ENCODE data around the gene STH. TPM values are rescaled to one million over a fixed set of nuclear protein-coding genes. Genes with fewer than 3 reads are reported as not detected.
A peak's percentile ranks its signal among the peaks of the same experiment; 100 is the strongest.
"Not testable (repeated sequence)": the region's sequence is repeated elsewhere in the genome, so short reads cannot be mapped to it uniquely, and the experiment has no call there.

Gene STH
- total RNA-seq, 1 donor from 2014 or later, result not detected

DNA sequence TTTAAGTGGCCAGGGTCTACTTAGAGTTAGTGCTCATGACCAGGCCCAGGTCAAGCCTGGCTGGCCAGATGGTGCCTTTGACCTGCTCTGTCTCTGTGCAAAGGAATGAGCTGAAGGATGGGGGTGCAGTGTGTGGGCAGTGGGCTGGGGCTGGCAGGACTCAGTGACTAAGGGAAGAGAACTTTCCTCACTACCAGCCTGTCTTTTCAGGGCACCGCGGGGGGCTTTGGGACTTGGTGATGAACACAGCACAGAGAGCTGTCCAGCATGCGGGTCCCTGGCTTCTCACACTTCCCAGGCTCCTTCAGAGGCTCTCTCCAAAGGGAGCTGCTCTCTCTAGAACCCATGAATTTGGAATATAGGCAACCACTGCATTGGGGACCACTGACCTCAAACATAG, 43.0 kb upstream of the STH start:
- Histone ChIP-seq H3K9me3 (ENCODE audit: low read depth) (no peaks in the 10 kb centered on the region), H2AFZ (replicated peaks) (no peak overlapping the region), H3K79me2 (ENCODE audit: low read depth) (no peaks in the 10 kb centered on the region), H3K4me2 (no peak overlapping the region), H3K27ac (no peak overlapping the region), H3K9ac (no peak overlapping the region), H3K4me3 (no peak overlapping the region), H3K4me1 (no peaks in the 10 kb centered on the region), H4K20me1 (ENCODE audit: low read depth) (no peaks in the 10 kb centered on the region), H3K36me3 (no peaks in the 10 kb centered on the region), H3F3A (ENCODE audit: low read depth) (no peaks in the 10 kb centered on the region), H3K27me3 (peaks cover under 1% of the 10 kb centered on the region)
- Mint-ChIP-seq H3K4me1 (peaks cover under 1% of the 10 kb centered on the region), H3K27me3 (ENCODE audit: insufficient read depth, low read depth) (no peaks in the 10 kb centered on the region), H3K27ac (no peak overlapping the region), H3K9me3 (no peaks in the 10 kb centered on the region), H3K4me3 (no peak overlapping the region), H3K36me3 (no peaks in the 10 kb centered on the region)
- TF ChIP-seq, protein P1, sequence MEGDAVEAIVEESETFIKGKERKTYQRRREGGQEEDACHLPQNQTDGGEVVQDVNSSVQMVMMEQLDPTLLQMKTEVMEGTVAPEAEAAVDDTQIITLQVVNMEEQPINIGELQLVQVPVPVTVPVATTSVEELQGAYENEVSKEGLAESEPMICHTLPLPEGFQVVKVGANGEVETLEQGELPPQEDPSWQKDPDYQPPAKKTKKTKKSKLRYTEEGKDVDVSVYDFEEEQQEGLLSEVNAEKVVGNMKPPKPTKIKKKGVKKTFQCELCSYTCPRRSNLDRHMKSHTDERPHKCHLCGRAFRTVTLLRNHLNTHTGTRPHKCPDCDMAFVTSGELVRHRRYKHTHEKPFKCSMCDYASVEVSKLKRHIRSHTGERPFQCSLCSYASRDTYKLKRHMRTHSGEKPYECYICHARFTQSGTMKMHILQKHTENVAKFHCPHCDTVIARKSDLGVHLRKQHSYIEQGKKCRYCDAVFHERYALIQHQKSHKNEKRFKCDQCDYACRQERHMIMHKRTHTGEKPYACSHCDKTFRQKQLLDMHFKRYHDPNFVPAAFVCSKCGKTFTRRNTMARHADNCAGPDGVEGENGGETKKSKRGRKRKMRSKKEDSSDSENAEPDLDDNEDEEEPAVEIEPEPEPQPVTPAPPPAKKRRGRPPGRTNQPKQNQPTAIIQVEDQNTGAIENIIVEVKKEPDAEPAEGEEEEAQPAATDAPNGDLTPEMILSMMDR (IDR thresholded peaks at IDR 0.05), result no peak
- TF ChIP-seq EZH2 (IDR thresholded peaks at IDR 0.05) (no peak), EZH2phosphoT487 (IDR thresholded peaks at IDR 0.05) (no peak)
- DNase-seq (ENCODE audit: low spot score), result peak; percentile 18

DNA sequence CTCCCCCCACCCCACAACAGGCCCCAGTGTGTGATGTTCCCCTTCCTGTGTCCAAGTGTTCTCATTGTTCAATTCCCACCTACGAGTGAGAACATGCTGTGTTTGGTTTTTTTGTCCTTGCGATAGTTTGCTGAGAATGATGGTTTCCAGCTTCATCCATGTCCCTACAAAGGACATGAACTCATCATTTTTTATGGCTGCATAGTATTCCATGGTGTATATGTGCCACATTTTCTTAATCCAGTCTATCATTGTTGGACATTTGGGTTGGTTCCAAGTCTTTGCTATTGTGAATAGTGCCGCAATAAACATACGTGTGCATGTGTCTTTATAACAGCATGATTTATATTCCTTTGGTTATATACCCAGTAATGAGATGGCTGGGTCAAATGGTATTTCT, 42.3 kb upstream of the STH start:
- H3K4me1 Mint-ChIP-seq, H3K27me3 ChIP-seq, H3K4me1 ChIP-seq: not testable (repeated sequence)

DNA sequence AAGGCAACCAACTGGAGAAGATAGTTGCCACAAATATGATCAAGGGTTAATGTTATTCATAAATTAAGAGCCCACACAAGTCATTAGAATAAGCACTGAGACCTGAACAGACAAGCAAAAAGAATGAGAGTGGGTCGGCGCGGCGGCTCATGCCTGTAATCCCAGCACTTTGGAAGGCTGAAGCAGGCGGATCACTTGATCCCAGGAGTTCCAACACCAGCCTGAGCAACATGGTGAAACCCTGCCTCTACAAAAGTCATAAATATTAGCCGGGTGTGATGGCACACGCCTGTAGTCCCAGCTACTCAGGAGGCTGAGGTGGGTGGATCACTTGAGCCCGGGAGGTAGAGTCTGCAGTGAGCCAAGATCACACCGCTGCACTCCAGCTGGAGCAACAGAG, 40.7 kb upstream of the STH start:
- no peak for TF ChIP-seq EZH2 (IDR thresholded peaks at IDR 0.05)
- TF ChIP-seq, protein P1 (IDR thresholded peaks at IDR 0.05), result no peak
- TF ChIP-seq EZH2phosphoT487 (IDR thresholded peaks at IDR 0.05), result no peak
- no peak overlapping the region for H3K27ac Mint-ChIP-seq
- H3K36me3 Mint-ChIP-seq, result no peaks in the 10 kb centered on the region

More for the DNA sequence above, 42.3 kb upstream of the STH start:
- not testable (repeated sequence) for H3K27me3 Mint-ChIP-seq (ENCODE audit: insufficient read depth, low read depth); DNase-seq (ENCODE audit: low spot score); H3K4me3 ChIP-seq; H3F3A ChIP-seq (ENCODE audit: low read depth); H3K79me2 ChIP-seq (ENCODE audit: low read depth); H4K20me1 ChIP-seq (ENCODE audit: low read depth); H3K9me3 ChIP-seq (ENCODE audit: low read depth); H3K9ac ChIP-seq; H3K36me3 Mint-ChIP-seq; H3K9me3 Mint-ChIP-seq; H3K27ac ChIP-seq; H3K27ac Mint-ChIP-seq; H3K4me3 Mint-ChIP-seq; H2AFZ ChIP-seq (replicated peaks); H3K4me2 ChIP-seq; H3K36me3 ChIP-seq

DNA sequence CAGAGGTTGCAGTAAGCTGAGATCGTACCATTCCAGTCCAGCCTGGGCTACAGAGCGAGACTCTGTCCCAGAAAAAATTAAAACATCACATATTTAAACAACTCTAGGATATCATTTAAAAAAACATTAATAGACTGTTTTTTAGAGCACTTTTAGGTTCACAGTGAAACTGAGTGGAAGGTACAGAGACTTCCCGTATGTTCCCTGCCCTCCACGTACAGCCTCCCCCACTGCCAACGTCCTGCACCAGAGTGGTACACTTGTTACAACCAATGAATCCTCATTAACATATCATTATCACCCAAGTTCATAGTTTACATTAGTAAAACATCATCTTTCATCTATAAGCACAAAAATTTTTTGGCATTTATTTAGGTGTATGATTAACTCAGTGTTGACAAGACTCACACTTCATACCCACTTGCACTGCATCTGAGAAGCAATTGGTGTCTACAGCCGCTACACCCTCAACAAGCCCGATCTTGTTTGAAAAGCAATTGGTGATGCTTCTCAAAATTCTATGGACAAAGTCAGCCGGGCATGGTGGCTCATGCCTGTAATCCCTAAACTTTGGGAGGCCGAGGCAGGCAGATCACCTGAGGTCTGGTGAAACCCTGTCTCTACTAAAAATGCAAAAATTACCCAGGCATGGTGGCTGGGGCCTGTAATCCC, 39.9 kb upstream of the STH start:
- DNase-seq (ENCODE audit: low spot score), result no peak
- no peaks in the 10 kb centered on the region for H3F3A ChIP-seq (ENCODE audit: low read depth)
- no peak overlapping the region for H2AFZ ChIP-seq (replicated peaks)
- H3K27me3 Mint-ChIP-seq (ENCODE audit: insufficient read depth, low read depth), result no peaks in the 10 kb centered on the region
- no peak overlapping the region for H3K27ac ChIP-seq
- no peaks in the 10 kb centered on the region for H3K9me3 ChIP-seq (ENCODE audit: low read depth)
- no peaks in the 10 kb centered on the region for H3K27me3 ChIP-seq
- H3K36me3 ChIP-seq, result no peaks in the 10 kb centered on the region
- no peak for TF ChIP-seq EZH2phosphoT487 (IDR thresholded peaks at IDR 0.05)
- no peak overlapping the region for H3K4me2 ChIP-seq
- no peak overlapping the region for H3K27ac Mint-ChIP-seq
- no peak overlapping the region for H3K4me3 ChIP-seq
- H3K36me3 Mint-ChIP-seq, result no peaks in the 10 kb centered on the region
- no peak overlapping the region for H3K4me3 Mint-ChIP-seq
- H3K79me2 ChIP-seq (ENCODE audit: low read depth), result no peaks in the 10 kb centered on the region
- no peaks in the 10 kb centered on the region for H4K20me1 ChIP-seq (ENCODE audit: low read depth)
- no peaks in the 10 kb centered on the region for H3K4me1 ChIP-seq
- no peaks in the 10 kb centered on the region for H3K9me3 Mint-ChIP-seq
- no peaks in the 10 kb centered on the region for H3K4me1 Mint-ChIP-seq
- no peak overlapping the region for H3K9ac ChIP-seq

More for the DNA sequence above, 40.7 kb upstream of the STH start:
- no peaks in the 10 kb centered on the region for H3K4me1 Mint-ChIP-seq
- no peaks in the 10 kb centered on the region for H3K27me3 ChIP-seq
- no peak overlapping the region for H3K4me3 ChIP-seq
- no peak overlapping the region for H2AFZ ChIP-seq (replicated peaks)
- H3K27ac ChIP-seq, result no peak overlapping the region
- no peaks in the 10 kb centered on the region for H3K36me3 ChIP-seq
- no peaks in the 10 kb centered on the region for H3K79me2 ChIP-seq (ENCODE audit: low read depth)
- no peaks in the 10 kb centered on the region for H3K9me3 Mint-ChIP-seq
- no peaks in the 10 kb centered on the region for H4K20me1 ChIP-seq (ENCODE audit: low read depth)
- no peak overlapping the region for H3K9ac ChIP-seq
- no peak for DNase-seq (ENCODE audit: low spot score)
- no peaks in the 10 kb centered on the region for H3K4me1 ChIP-seq
- no peaks in the 10 kb centered on the region for H3K27me3 Mint-ChIP-seq (ENCODE audit: insufficient read depth, low read depth)
- H3K9me3 ChIP-seq (ENCODE audit: low read depth), result no peaks in the 10 kb centered on the region
- no peak overlapping the region for H3K4me2 ChIP-seq
- H3F3A ChIP-seq (ENCODE audit: low read depth), result no peaks in the 10 kb centered on the region
- H3K4me3 Mint-ChIP-seq, result no peak overlapping the region

All from neural progenitor cell (in vitro differentiated cells).